Activated CD8-positive, alpha-beta T cell treated with anti-CD3 and anti-CD28 coated beads for 36 hours (primary cell): ENCODE results near the gene CNTNAP2. TPM values are rescaled to one million over a fixed set of nuclear protein-coding genes. Genes with fewer than 3 reads are reported as not detected.
"Not testable (repeated sequence)": the region's sequence is repeated elsewhere in the genome, so short reads cannot be mapped to it uniquely, and the experiment has no call there.

Source experiments
- ATAC-seq: fragments of 200-7000 bp; cut with Tn5 transposase; one replicate; pipeline ENCODE4 v1.10.0; 2021; ENCODE audit warnings: mild to moderate bottlenecking, moderate library complexity
- CTCF ChIA-PET: fragments of 350-600 bp; sonication (Branson Sonifier 250); formaldehyde crosslinking; loops from one replicate; lab custom pipeline; 2021; ENCODE audit warnings: antibody characterized with exemption; lab: Charles Lee
- POLR2A ChIA-PET: fragments of 350-600 bp; sonication (Branson Sonifier 250); formaldehyde crosslinking; loops from one replicate; lab custom pipeline; 2021; ENCODE audit warnings: antibody characterized with exemption; lab: Charles Lee
- DNase-seq: peaks from one replicate; pipeline ENCODE4 v3.0.0-alpha.2; 2020
- H3K27ac Mint-ChIP-seq: one replicate; pipeline ENCODE4 v1.8.0; 2021; ENCODE audit warnings: mild to moderate bottlenecking, mixed read lengths
- H3K27me3 Mint-ChIP-seq: one replicate; pipeline ENCODE4 v1.8.0; 2021; ENCODE audit warnings: mixed read lengths
- H3K36me3 Mint-ChIP-seq: one replicate; pipeline ENCODE4 v1.8.0; 2021; ENCODE audit warnings: low read depth, mixed read lengths
- H3K4me1 Mint-ChIP-seq: one replicate; pipeline ENCODE4 v1.8.0; 2021; ENCODE audit warnings: low read depth, mixed read lengths
- H3K4me3 Mint-ChIP-seq: one replicate; pipeline ENCODE4 v1.8.0; 2021; ENCODE audit warnings: mild to moderate bottlenecking, moderate library complexity, mixed read lengths
- H3K9me3 Mint-ChIP-seq: one replicate; pipeline ENCODE4 v1.8.0; 2021; ENCODE audit warnings: mixed read lengths
- intact Hi-C: fragments of 100-400 bp; cut with micrococcal nuclease; formaldehyde crosslinking; loops from one replicate; pipeline ENCODE4 v1.10.0; 2022
- total RNA-seq, 2 experiments: library from RNA; stranded (reverse); gene quantifications; one replicate each; pipeline ENCODE4 v1.2.3, GENCODE V29; 2021
- TF ChIP-seq, protein P1 (sequence below): fragments of 200-600 bp; IDR thresholded peaks from one replicate; pipeline ENCODE4 v1.8.0; 2022; ENCODE audit warnings: antibody characterized with exemption, mild to moderate bottlenecking

CNTNAP2 gene
- total RNA-seq, 2 experiments from 2014 or later = not detected

DNA sequence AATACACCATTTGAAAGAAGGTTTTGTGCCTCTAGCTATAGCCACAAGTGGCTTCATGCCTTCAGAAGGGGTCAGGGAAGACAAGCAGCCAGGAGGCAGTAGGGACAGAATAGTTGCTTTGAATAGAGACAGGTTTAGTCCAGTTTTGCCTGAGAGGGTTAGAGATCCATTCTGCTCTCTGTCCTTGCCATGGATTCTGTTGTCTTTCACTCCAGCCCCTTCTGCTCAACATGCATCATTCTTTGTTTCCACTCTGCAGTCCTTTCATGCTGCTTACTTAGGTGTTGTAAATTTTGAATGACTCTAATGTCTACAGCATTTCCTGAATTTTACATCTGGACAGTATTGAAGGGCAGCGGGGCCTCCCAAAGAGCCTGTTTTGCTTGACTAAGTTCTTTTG is 60.3 kb downstream of the CNTNAP2 start:
- TF ChIP-seq, protein P1, sequence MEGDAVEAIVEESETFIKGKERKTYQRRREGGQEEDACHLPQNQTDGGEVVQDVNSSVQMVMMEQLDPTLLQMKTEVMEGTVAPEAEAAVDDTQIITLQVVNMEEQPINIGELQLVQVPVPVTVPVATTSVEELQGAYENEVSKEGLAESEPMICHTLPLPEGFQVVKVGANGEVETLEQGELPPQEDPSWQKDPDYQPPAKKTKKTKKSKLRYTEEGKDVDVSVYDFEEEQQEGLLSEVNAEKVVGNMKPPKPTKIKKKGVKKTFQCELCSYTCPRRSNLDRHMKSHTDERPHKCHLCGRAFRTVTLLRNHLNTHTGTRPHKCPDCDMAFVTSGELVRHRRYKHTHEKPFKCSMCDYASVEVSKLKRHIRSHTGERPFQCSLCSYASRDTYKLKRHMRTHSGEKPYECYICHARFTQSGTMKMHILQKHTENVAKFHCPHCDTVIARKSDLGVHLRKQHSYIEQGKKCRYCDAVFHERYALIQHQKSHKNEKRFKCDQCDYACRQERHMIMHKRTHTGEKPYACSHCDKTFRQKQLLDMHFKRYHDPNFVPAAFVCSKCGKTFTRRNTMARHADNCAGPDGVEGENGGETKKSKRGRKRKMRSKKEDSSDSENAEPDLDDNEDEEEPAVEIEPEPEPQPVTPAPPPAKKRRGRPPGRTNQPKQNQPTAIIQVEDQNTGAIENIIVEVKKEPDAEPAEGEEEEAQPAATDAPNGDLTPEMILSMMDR = no peak
- no peaks in the 10 kb centered on the region for H3K27me3 Mint-ChIP-seq

DNA sequence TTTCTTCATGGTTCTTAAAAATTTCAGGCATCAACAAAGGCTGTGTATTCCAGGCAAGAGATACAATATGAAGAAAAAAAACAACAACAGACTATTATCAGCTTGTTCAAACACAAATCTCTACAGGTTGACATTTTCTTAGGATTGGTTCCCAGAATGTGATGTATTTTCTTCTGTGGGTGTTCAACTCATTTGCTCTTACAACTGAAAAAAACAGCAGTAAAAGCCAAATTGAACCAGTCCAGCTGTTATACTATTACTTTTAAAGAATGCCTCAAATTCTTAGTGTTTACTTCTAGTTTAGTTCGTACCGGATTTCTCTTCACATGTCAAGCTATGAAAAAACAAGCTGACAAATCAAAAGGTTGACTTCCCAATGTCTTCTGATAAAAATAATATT is 60.7 kb downstream of the CNTNAP2 start:
- CTCF ChIA-PET = no interaction called here
- H3K4me1 Mint-ChIP-seq = no peaks in the 10 kb centered on the region
- H3K27me3 Mint-ChIP-seq = no peaks in the 10 kb centered on the region
- peaks cover 3% of the 10 kb centered on the region for H3K9me3 Mint-ChIP-seq
- TF ChIP-seq, protein P1 = no peak
- no peaks in the 10 kb centered on the region for H3K36me3 Mint-ChIP-seq
- no peak overlapping the region for H3K27ac Mint-ChIP-seq
- no peak for DNase-seq
- POLR2A ChIA-PET = no interaction called here
- no peak overlapping the region for H3K4me3 Mint-ChIP-seq
- ATAC-seq = no peak
- intact Hi-C loops = no loop called here

More for the DNA sequence above, 60.3 kb downstream of the CNTNAP2 start:
- DNase-seq (no peak), ATAC-seq (no peak)
- no peaks in the 10 kb centered on the region for H3K4me1 Mint-ChIP-seq
- H3K27ac Mint-ChIP-seq = no peak overlapping the region
- peaks cover 3% of the 10 kb centered on the region for H3K9me3 Mint-ChIP-seq
- ChIA-PET POLR2A (no interaction called here), CTCF (no interaction called here)
- no peak overlapping the region for H3K4me3 Mint-ChIP-seq
- intact Hi-C loops = no loop called here
- no peaks in the 10 kb centered on the region for H3K36me3 Mint-ChIP-seq

DNA sequence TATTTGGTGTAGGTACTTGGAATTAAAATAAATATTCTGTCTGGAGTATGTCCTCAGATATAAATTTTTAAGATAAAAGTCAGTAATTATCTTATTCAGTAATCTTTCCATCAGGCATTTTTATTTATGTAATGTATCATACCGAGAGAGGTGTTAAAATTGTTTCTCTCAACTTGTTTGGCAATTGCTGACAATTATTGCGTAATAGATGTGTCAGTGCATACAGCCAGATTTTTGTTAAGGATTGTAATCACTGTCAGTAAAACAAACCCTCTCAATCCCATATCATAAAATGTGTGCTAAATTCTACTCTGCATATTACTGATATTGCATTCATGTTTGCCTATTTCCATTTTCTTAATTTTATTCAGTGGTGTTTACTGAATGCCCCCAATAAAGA is 69.2 kb downstream of the CNTNAP2 start:
- Mint-ChIP-seq H3K36me3 (no peaks in the 10 kb centered on the region), H3K4me1 (no peaks in the 10 kb centered on the region), H3K27me3 (no peaks in the 10 kb centered on the region), H3K9me3 (peaks cover 21% of the 10 kb centered on the region), H3K27ac (no peak overlapping the region), H3K4me3 (no peak overlapping the region)
- CTCF ChIA-PET = no interaction called here
- ATAC-seq (no peak), DNase-seq (no peak)
- TF ChIP-seq, protein P1 = no peak
- POLR2A ChIA-PET = no interaction called here
- intact Hi-C loops = no loop called here

DNA sequence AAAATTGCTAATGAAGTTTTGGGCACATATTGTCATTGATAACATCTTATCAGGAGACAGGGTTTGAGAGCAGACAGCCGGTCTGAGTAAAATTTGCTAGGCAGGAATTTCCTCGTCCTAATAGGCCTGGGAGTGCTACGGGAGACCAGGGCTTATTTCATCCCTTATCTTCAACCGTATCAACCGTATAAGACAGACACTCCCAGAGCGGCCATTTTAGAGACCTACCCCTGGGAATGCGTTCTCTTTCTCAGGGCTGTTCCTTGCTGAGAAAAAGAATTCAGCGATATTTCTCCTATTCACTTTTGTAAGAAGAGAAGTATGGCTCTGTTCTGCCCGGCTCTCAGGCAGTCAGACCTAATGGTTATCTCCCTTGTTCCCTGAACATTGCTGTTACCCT is 74.8 kb downstream of the CNTNAP2 start:
- POLR2A ChIA-PET, ATAC-seq: not testable (repeated sequence)

DNA sequence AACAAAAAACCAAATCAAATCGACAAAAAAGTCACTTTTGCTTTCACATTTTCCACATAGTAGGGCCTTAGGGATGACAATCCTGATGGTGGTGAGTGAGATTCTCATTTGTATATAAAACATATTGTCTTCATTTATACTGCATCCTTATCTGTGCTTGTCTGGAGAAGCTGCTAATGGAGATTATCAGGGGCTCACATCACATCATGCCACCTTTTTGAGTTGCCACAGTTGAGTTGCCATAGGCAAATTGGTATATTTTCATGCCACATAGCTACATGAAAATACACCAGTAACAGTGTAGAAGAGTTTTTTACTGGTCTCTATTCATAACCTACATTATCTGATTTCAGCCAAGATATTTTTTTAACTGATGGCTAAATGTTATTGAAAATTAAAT is 85.3 kb downstream of the CNTNAP2 start:
- TF ChIP-seq, protein P1 = no peak
- ChIA-PET POLR2A (no interaction called here), CTCF (no interaction called here)
- Mint-ChIP-seq H3K4me3 (no peak overlapping the region), H3K27me3 (no peaks in the 10 kb centered on the region), H3K27ac (no peak overlapping the region), H3K36me3 (no peaks in the 10 kb centered on the region), H3K4me1 (no peaks in the 10 kb centered on the region), H3K9me3 (peaks cover 4% of the 10 kb centered on the region)
- intact Hi-C loops = no loop called here
- ATAC-seq (no peak), DNase-seq (no peak)

More for the DNA sequence above, 74.8 kb downstream of the CNTNAP2 start:
- peaks cover 36% of the 10 kb centered on the region for H3K9me3 Mint-ChIP-seq
- H3K4me3 Mint-ChIP-seq, intact Hi-C loops, CTCF ChIA-PET, H3K4me1 Mint-ChIP-seq, H3K27me3 Mint-ChIP-seq, H3K36me3 Mint-ChIP-seq, H3K27ac Mint-ChIP-seq, DNase-seq: not testable (repeated sequence)

DNA sequence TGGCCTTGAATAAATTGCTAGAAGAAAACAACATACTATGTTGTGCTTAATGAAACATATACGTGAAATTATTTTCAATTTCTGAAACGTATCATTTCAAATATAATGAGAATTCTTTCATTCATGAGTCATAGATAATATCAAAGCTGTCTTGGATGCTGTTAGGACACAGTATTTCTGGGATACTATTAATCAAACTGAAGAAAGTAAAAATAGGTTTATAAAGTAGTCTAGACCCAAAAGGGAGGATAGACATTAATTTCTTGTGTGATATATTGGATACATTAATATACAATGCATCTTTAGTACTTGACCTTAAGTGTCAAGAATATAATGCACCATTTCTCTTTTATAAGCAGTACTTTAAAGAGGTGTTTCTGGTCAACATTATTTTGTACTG is 89.7 kb downstream of the CNTNAP2 start:
- ATAC-seq = no peak
- Mint-ChIP-seq H3K27ac (no peak overlapping the region), H3K36me3 (no peaks in the 10 kb centered on the region), H3K4me1 (no peaks in the 10 kb centered on the region), H3K9me3 (no peaks in the 10 kb centered on the region), H3K27me3 (no peaks in the 10 kb centered on the region), H3K4me3 (no peak overlapping the region)
- ChIA-PET POLR2A (no interaction called here), CTCF (no interaction called here)
- DNase-seq = no peak
- TF ChIP-seq, protein P1 = no peak
- intact Hi-C loops = no loop called here
